ENCODE data around the gene SMIM15.

The SMIM15 gene

DNA sequence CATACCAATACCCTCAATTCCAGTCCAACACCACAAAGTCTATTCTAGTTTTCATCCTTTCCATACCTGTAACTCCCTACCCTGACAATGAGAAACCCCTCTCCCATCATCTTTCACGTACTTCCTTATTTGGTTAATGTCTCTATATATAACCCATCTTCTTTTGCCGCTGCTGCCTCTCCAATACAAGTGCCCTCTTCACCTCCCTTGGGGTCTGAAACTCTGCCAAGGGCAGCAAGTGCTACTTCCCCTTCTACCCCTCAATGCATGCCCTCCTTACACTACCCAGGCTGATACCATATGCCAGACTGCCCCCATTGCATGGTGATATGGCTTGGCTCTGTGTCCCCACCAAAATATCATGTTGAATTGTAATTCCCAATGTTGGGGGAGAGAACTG is 24.4 kb upstream of the SMIM15 start:
- in situ Hi-C loops (cut with MboI; ENCODE audit: low pct_unique_long_range_greater_than_20kb, low sequenced_read_pairs, unreplicated experiment), result no loop called here
- TF ChIP-seq, protein P1, sequence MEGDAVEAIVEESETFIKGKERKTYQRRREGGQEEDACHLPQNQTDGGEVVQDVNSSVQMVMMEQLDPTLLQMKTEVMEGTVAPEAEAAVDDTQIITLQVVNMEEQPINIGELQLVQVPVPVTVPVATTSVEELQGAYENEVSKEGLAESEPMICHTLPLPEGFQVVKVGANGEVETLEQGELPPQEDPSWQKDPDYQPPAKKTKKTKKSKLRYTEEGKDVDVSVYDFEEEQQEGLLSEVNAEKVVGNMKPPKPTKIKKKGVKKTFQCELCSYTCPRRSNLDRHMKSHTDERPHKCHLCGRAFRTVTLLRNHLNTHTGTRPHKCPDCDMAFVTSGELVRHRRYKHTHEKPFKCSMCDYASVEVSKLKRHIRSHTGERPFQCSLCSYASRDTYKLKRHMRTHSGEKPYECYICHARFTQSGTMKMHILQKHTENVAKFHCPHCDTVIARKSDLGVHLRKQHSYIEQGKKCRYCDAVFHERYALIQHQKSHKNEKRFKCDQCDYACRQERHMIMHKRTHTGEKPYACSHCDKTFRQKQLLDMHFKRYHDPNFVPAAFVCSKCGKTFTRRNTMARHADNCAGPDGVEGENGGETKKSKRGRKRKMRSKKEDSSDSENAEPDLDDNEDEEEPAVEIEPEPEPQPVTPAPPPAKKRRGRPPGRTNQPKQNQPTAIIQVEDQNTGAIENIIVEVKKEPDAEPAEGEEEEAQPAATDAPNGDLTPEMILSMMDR (IDR thresholded peaks at IDR 0.05; ENCODE audit: extremely low read depth, insufficient read depth, missing control alignments), result no peak

DNA sequence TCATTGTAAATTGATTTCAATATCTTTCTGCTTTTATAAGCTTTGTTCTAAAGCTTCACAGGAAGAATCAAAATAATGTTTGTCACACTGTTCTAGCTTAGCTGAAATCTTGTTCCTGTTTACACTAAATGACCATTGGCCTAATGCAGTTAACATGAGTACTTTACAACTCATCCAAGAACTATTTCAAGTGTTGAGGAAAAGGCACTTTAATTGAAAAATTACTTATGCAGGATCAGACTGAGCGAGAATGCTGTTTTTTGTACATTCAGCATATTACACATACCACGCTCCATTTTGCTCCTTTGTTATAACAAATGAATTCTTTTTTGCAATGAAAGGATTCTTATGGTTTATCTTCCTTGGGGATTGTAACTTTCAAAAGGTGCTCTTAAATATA is 22.4 kb upstream of the SMIM15 start:
- no peak for DNase-seq (ENCODE audit: low spot score)
- TF ChIP-seq, protein P1 (IDR thresholded peaks at IDR 0.05; ENCODE audit: extremely low read depth, insufficient read depth, missing control alignments), result no peak
- in situ Hi-C loops (cut with MboI; ENCODE audit: low pct_unique_long_range_greater_than_20kb, low sequenced_read_pairs, unreplicated experiment), result no loop called here

More for the DNA sequence above, 24.4 kb upstream of the SMIM15 start:
- DNase-seq (ENCODE audit: low spot score), result no peak

DNA sequence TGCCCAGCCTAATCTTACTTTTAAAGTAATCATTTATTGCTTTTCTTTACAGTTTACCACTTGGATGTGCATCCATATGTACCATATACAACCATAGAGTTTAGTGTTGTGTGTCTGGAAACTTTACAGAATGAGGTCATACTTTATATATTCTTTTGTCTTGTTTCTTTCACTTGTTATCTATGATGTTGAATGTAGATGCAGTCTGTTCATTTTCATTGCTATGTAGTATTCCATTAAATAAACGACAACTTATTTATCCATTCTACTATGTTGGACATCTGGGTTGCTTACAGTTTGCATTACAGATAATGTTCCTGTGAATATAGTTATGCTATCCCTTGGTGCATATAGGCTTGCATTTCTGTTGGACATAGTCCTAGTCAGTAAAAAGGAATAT is 21.3 kb upstream of the SMIM15 start:
- TF ChIP-seq, protein P1 (IDR thresholded peaks at IDR 0.05; ENCODE audit: extremely low read depth, insufficient read depth, missing control alignments), result no peak
- DNase-seq (ENCODE audit: low spot score), result no peak
- in situ Hi-C loops (cut with MboI; ENCODE audit: low pct_unique_long_range_greater_than_20kb, low sequenced_read_pairs, unreplicated experiment), result no loop called here

DNA sequence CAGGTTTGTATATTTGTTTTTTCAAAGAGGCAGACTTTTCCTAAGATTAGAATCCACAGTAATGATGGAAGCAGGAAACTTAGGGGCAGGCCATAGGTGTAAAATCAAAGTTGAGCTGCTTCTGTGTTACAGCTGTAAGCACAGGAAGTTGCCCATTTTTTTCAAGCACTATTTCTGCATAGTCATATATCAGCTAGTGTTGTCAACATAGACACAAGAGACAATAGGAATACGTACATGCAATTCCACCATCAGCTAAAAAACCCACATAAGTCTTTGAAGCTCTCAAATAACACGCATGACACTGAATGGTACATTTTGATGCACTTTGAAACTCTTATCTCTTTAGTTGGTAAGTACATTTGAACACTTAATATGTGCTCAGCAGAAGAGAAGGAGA is 20.2 kb upstream of the SMIM15 start:
- TF ChIP-seq, protein P1 (IDR thresholded peaks at IDR 0.05; ENCODE audit: extremely low read depth, insufficient read depth, missing control alignments), result no peak
- no peak for DNase-seq (ENCODE audit: low spot score)
- in situ Hi-C loops (cut with MboI; ENCODE audit: low pct_unique_long_range_greater_than_20kb, low sequenced_read_pairs, unreplicated experiment), result no loop called here

DNA sequence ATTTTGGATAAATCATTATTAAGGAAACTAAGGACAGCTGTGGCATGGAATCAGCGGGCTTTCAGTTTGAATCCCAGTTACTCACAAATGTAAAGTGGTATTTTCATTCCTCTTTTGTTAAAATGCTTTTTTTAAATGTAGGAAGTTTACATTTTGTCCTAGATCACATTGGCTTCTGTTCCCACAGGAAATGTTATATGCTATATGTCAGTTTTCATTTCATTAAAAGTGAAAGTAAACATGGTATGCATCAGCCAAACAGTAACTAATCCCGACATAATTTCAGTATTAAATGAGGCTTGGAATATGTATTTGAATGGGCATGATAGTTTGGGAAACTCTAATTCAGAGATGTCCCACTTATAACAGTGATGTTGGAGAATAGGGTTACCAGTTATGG is 18.6 kb upstream of the SMIM15 start:
- TF ChIP-seq, protein P1 (IDR thresholded peaks at IDR 0.05; ENCODE audit: extremely low read depth, insufficient read depth, missing control alignments), result no peak
- in situ Hi-C loops (cut with MboI; ENCODE audit: low pct_unique_long_range_greater_than_20kb, low sequenced_read_pairs, unreplicated experiment), result no loop called here

DNA sequence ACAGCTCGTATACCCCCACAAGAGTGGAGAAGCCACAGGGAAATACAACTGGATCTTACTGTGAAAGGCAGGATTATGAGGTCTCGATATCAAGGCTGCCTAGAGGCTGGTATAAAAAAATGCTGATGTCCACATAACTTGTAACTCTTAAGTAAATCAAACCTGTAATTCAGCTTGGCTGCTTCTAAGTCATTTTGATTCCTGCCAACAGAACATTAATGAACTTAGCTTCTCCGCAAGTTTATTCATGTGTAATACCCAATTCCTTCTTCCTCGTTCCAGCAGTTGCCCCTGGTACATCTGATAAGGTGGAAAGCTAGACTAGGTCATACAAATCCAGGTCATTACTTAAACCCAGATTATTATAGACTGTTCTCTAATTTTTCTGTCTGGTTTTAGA is 16.4 kb upstream of the SMIM15 start:
- TF ChIP-seq, protein P1 (IDR thresholded peaks at IDR 0.05; ENCODE audit: extremely low read depth, insufficient read depth, missing control alignments), result no peak
- in situ Hi-C loops (cut with MboI; ENCODE audit: low pct_unique_long_range_greater_than_20kb, low sequenced_read_pairs, unreplicated experiment), result no loop called here
- no peak for DNase-seq (ENCODE audit: low spot score)

More for the DNA sequence above, 18.6 kb upstream of the SMIM15 start:
- DNase-seq (ENCODE audit: low spot score), result no peak

DNA sequence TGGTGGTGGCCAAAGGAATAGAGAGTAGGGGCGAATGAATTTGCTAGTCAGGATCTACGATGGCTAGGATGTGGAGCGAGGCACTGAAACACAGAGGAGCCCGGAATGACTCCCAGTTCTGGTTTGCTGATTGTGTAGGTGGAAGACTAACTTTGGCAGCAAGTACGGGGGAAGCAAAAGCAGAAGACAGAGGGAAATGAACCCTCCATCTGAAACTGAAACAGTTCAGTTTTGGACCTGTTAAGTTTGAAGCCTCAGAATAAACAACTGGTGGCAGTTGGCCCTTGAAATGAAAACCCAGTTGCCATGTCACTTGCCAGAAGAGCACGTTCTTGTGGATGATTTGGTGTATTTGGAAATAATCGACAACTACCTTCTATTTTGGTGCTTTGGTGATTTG is 15.4 kb upstream of the SMIM15 start:
- in situ Hi-C loops (cut with MboI; ENCODE audit: low pct_unique_long_range_greater_than_20kb, low sequenced_read_pairs, unreplicated experiment), result no loop called here

More for the DNA sequence above, 15.4 kb upstream of the SMIM15 start:
- TF ChIP-seq, protein P1 (IDR thresholded peaks at IDR 0.05; ENCODE audit: extremely low read depth, insufficient read depth, missing control alignments), result no peak
- no peak for DNase-seq (ENCODE audit: low spot score)

Measured in GM13977 (cell line).